ENCODE data around the gene TESK2.
A peak's percentile ranks its signal among the peaks of the same experiment; 100 is the strongest.

TESK2 gene

GRCh38 chr1:45353685-45354084 lies 137.3 kb downstream of the TESK2 start:
- no peak overlapping the region for H3K4me3 ChIP-seq (ENCODE audit: low read length)
- DNase-seq (ENCODE audit: low read depth), result no peak
- TF ChIP-seq CTCF (conservative IDR thresholded peaks at IDR 0.05; ENCODE audit: low read length), result no peak

GRCh38 chr1:45351508-45351907 lies 139.5 kb downstream of the TESK2 start:
- no peak for TF ChIP-seq CTCF (conservative IDR thresholded peaks at IDR 0.05; ENCODE audit: low read length)
- H3K4me3 ChIP-seq (ENCODE audit: low read length), result no peak overlapping the region
- DNase-seq (ENCODE audit: low read depth), result no peak

- no peak for DNase-seq (ENCODE audit: low read depth)
- H3K4me3 ChIP-seq (ENCODE audit: low read length), result no peak overlapping the region
- no peak for TF ChIP-seq CTCF (conservative IDR thresholded peaks at IDR 0.05; ENCODE audit: low read length)
These were observed 141.8 kb downstream of the TESK2 start for GRCh38 chr1:45348966-45349677.

GRCh38 chr1:45348609-45348965 lies 142.4 kb downstream of the TESK2 start:
- no peak overlapping the region for H3K4me3 ChIP-seq (ENCODE audit: low read length)
- DNase-seq (ENCODE audit: low read depth), result no peak
- TF ChIP-seq CTCF (conservative IDR thresholded peaks at IDR 0.05; ENCODE audit: low read length), result no peak

- peak; percentile 22 for DNase-seq (ENCODE audit: low read depth)
- TF ChIP-seq CTCF (conservative IDR thresholded peaks at IDR 0.05; ENCODE audit: low read length), result no peak
- no peak overlapping the region for H3K4me3 ChIP-seq (ENCODE audit: low read length)
These were observed 142.9 kb downstream of the TESK2 start for GRCh38 chr1:45348020-45348419.

- no peak for DNase-seq (ENCODE audit: low read depth)
- H3K4me3 ChIP-seq (ENCODE audit: low read length), result no peak overlapping the region
- no peak for TF ChIP-seq CTCF (conservative IDR thresholded peaks at IDR 0.05; ENCODE audit: low read length)
These were observed 144.5 kb downstream of the TESK2 start for GRCh38 chr1:45346473-45346872.

- H3K4me3 ChIP-seq (ENCODE audit: low read length), result no peak overlapping the region
- no peak for DNase-seq (ENCODE audit: low read depth)
- no peak for TF ChIP-seq CTCF (conservative IDR thresholded peaks at IDR 0.05; ENCODE audit: low read length)
These were observed 145.9 kb downstream of the TESK2 start for GRCh38 chr1:45345014-45345413.

All from AG10803 (cell line).